H9 (cell line): Measurements from ENCODE around the gene KCNH5. TPM values are rescaled to one million over a fixed set of nuclear protein-coding genes. Genes with fewer than 3 reads are reported as not detected.

Source experiments
- DNase-seq: peaks from one replicate; pipeline ENCODE4 v3.0.0-alpha.2; 2017
- H2AFZ ChIP-seq: one replicate; pipeline ENCODE4 v1.6.1; 2013; ENCODE audit warnings: mild to moderate bottlenecking, low read length, control low read depth, moderate library complexity
- H2AK5ac ChIP-seq: 2 replicates; pipeline ENCODE4 v1.6.1; 2013; ENCODE audit warnings: low read length, control low read depth, mixed read lengths; ENCODE audit not compliant: insufficient read length
- H2BK120ac ChIP-seq: one replicate; pipeline ENCODE4 v1.6.1; 2013; ENCODE audit warnings: low read depth, mild to moderate bottlenecking, low read length, control low read depth, inconsistent platforms; ENCODE audit not compliant: poor library complexity, severe bottlenecking
- H2BK12ac ChIP-seq: 2 replicates; pipeline ENCODE4 v1.6.1; 2013; ENCODE audit warnings: low read length, control low read depth, mixed read lengths, low read depth; ENCODE audit not compliant: insufficient read length
- H2BK15ac ChIP-seq: 2 replicates; pipeline ENCODE4 v1.6.1; 2013; ENCODE audit warnings: low read depth, low read length, control low read depth
- H2BK20ac ChIP-seq: one replicate; pipeline ENCODE4 v1.6.1; 2013; ENCODE audit warnings: low read depth, mild to moderate bottlenecking, low read length, control low read depth, inconsistent platforms; ENCODE audit not compliant: poor library complexity, severe bottlenecking
- H2BK5ac ChIP-seq: 2 replicates; pipeline ENCODE4 v1.6.1; 2013; ENCODE audit warnings: low read length, control low read depth, mixed read lengths; ENCODE audit not compliant: insufficient read length
- H3K14ac ChIP-seq: 2 replicates; pipeline ENCODE4 v1.6.1; 2013; ENCODE audit warnings: low read length, control low read depth; ENCODE audit not compliant: insufficient read depth
- H3K18ac ChIP-seq: 2 replicates; pipeline ENCODE4 v1.6.1; 2013; ENCODE audit warnings: low read depth, mild to moderate bottlenecking, mixed read lengths, low read length, control low read depth; ENCODE audit not compliant: insufficient read length
- H3K23ac ChIP-seq: 2 replicates; pipeline ENCODE4 v1.6.1; 2013; ENCODE audit warnings: low read length, control low read depth, mixed read lengths, low read depth; ENCODE audit not compliant: insufficient read length
- H3K23me2 ChIP-seq: 2 replicates; pipeline ENCODE4 v1.6.1; 2013; ENCODE audit warnings: low read depth, mild to moderate bottlenecking, mixed read lengths, low read length, control low read depth; ENCODE audit not compliant: insufficient read length, poor library complexity, severe bottlenecking
- H3K27ac ChIP-seq: 2 replicates; pipeline ENCODE4 v1.5.1; 2013; ENCODE audit warnings: low read length, control low read depth, mixed read lengths, low read depth; ENCODE audit not compliant: insufficient read length
- H3K27me3 ChIP-seq: 2 replicates; pipeline ENCODE4 v1.6.1; 2013; ENCODE audit warnings: low read length, control low read depth, inconsistent platforms; ENCODE audit not compliant: insufficient read depth
- H3K4ac ChIP-seq: 2 replicates; pipeline ENCODE4 v1.6.1; 2013; ENCODE audit warnings: low read depth, mild to moderate bottlenecking, control low read depth, inconsistent platforms, low read length, moderate library complexity
- H3K4me1 ChIP-seq: 2 replicates; pipeline ENCODE4 v1.6.1; 2013; ENCODE audit warnings: low read length, control low read depth, inconsistent platforms; ENCODE audit not compliant: insufficient read depth
- H3K4me2 ChIP-seq: 2 replicates; pipeline ENCODE4 v1.6.1; 2013; ENCODE audit warnings: low read length, control low read depth, mixed read lengths; ENCODE audit not compliant: insufficient read length, insufficient read depth
- H3K56ac ChIP-seq: 2 replicates; pipeline ENCODE4 v1.6.1; 2013; ENCODE audit warnings: low read depth, mild to moderate bottlenecking, mixed read lengths, low read length, control low read depth; ENCODE audit not compliant: insufficient read length
- H3K79me1 ChIP-seq: 2 replicates; pipeline ENCODE4 v1.6.1; 2013; ENCODE audit warnings: low read depth, mild to moderate bottlenecking, moderate library complexity, low read length, control low read depth, inconsistent platforms; ENCODE audit not compliant: insufficient read depth, poor library complexity, severe bottlenecking
- H3K79me2 ChIP-seq: 2 replicates; pipeline ENCODE4 v1.6.1; 2013; ENCODE audit warnings: low read length, control low read depth, inconsistent platforms; ENCODE audit not compliant: insufficient read depth
- H3K9ac ChIP-seq: 2 replicates; pipeline ENCODE4 v1.6.1; 2013; ENCODE audit warnings: low read length, control low read depth, mixed read lengths; ENCODE audit not compliant: insufficient read length; ENCODE audit errors: extremely low read depth
- H3K9me3 ChIP-seq: one replicate; pipeline ENCODE4 v1.6.1; 2013; ENCODE audit warnings: low read depth, low read length, inconsistent platforms; ENCODE audit not compliant: control insufficient read depth
- H3T11ph ChIP-seq: one replicate; pipeline ENCODE4 v1.6.1; 2013; ENCODE audit warnings: mild to moderate bottlenecking, low read length, control low read depth, inconsistent platforms
- H4K20me1 ChIP-seq: one replicate; pipeline ENCODE4 v1.6.1; 2013; ENCODE audit not compliant: control insufficient read depth, insufficient read length, insufficient read depth
- H4K5ac ChIP-seq: 2 replicates; pipeline ENCODE4 v1.6.1; 2013; ENCODE audit warnings: low read depth, mild to moderate bottlenecking, mixed read lengths, low read length, control low read depth; ENCODE audit not compliant: insufficient read length
- H4K8ac ChIP-seq: replicated peaks from 2 replicates; pipeline ENCODE4 v1.6.1; 2013; ENCODE audit warnings: low read length, control low read depth, mixed read lengths, low read depth; ENCODE audit not compliant: insufficient read length
- H4K91ac ChIP-seq: 2 replicates; pipeline ENCODE4 v1.6.1; 2013; ENCODE audit warnings: low read depth, mild to moderate bottlenecking, moderate library complexity, mixed read lengths, low read length, control low read depth; ENCODE audit not compliant: insufficient read length
- H3K27ac Mint-ChIP-seq, 3 experiments: 2 replicates in 2 of 3; 3 replicates in 1 of 3; pipeline ENCODE4 v1.8.0; 2020 to 2021; ENCODE audit warnings: mixed read lengths in 3 of 3, mild to moderate bottlenecking in 1 of 3, moderate library complexity in 1 of 3
- H3K27me3 Mint-ChIP-seq: 2 replicates; pipeline ENCODE4 v1.8.0; 2021; ENCODE audit warnings: low read depth, mild to moderate bottlenecking, moderate library complexity, mixed read lengths
- H3K36me3 Mint-ChIP-seq, 3 experiments: 2 replicates in 2 of 3; 3 replicates in 1 of 3; pipeline ENCODE4 v1.8.0; 2020 to 2021; ENCODE audit warnings: low read depth in 3 of 3, mixed read lengths in 3 of 3; ENCODE audit not compliant: insufficient read depth in 1 of 3
- H3K4me1 Mint-ChIP-seq, 2 experiments: 2 replicates each; pipeline ENCODE4 v1.8.0; 2020; ENCODE audit warnings: mixed read lengths in 2 of 2
- H3K4me3 Mint-ChIP-seq, 2 experiments: 2 replicates in 1 of 2; 3 replicates in 1 of 2; pipeline ENCODE4 v1.8.0; 2020 to 2021; ENCODE audit warnings: mild to moderate bottlenecking in 2 of 2, mixed read lengths in 2 of 2, moderate library complexity in 1 of 2
- H3K9me3 Mint-ChIP-seq, 2 experiments: 2 replicates in 1 of 2; 3 replicates in 1 of 2; pipeline ENCODE4 v1.8.0; 2020; ENCODE audit warnings: mild to moderate bottlenecking in 2 of 2, mixed read lengths in 2 of 2, moderate library complexity in 1 of 2
- CTCF ChIP-seq: fragments of 200-600 bp; sonication (generic); conservative IDR thresholded peaks from 3 replicates; pipeline ENCODE4 v1.8.0; 2021; ENCODE audit warnings: antibody characterized with exemption, mild to moderate bottlenecking
- WGBS: extraction: QIAGEN DNeasy Blood & Tissue Kit; methylation state at CpG from one replicate; pipeline ENCODE4 v1.1.7; 2013; ENCODE audit warnings: missing lambda C conversion rate, low lambda C conversion rate, mixed read lengths; ENCODE audit not compliant: insufficient read length; ENCODE audit errors: extremely low coverage; 5-methylcytosine and 5-hydroxymethylcytosine counted together
- total RNA-seq: library from RNA; stranded (reverse); gene quantifications from 2 replicates; pipeline ENCODE4 v1.2.1, GENCODE V29; 2021

The KCNH5 gene
- total RNA-seq, 1 experiment from 2014 or later, result 0.42 TPM

- H3K4ac ChIP-seq, result no peak overlapping the region
- peaks cover 0 to 4% of the 10 kb centered on the region in 2 experiments; a peak in 1 of 4 replicates for H3K4me1 Mint-ChIP-seq
- H3K23me2 ChIP-seq, result no peaks in the 10 kb centered on the region
- WGBS, result no CpG with 5 or more reads among the region's 2 CpGs
- H3K4me2 ChIP-seq, result no peak overlapping the region
- H3T11ph ChIP-seq, result no peak overlapping the region
- H3K27me3 Mint-ChIP-seq, result no peaks in the 10 kb centered on the region
- no peak overlapping the region for H3K27ac ChIP-seq
- H3K79me2 ChIP-seq, result no peaks in the 10 kb centered on the region
- H2AFZ ChIP-seq, result no peak overlapping the region
- H2BK5ac ChIP-seq, result no peak overlapping the region
- no peak overlapping the region for H3K4me3 Mint-ChIP-seq
- H2BK12ac ChIP-seq, result no peak overlapping the region
- H4K20me1 ChIP-seq, result no peaks in the 10 kb centered on the region
- H3K14ac ChIP-seq, result no peak overlapping the region
- H2BK120ac ChIP-seq, result no peak overlapping the region
- no peak overlapping the region for H3K27ac Mint-ChIP-seq
- no peaks in the 10 kb centered on the region for H3K27me3 ChIP-seq
- H3K9me3 ChIP-seq, result no peaks in the 10 kb centered on the region
- H4K8ac ChIP-seq, result no peak overlapping the region
- H4K91ac ChIP-seq, result no peak overlapping the region
- no peak overlapping the region for H2AK5ac ChIP-seq
- no peaks in the 10 kb centered on the region for H3K4me1 ChIP-seq
- H2BK20ac ChIP-seq, result no peak overlapping the region
- no peak overlapping the region for H3K9ac ChIP-seq
- no peak overlapping the region for H3K18ac ChIP-seq
- no peaks in the 10 kb centered on the region for H3K9me3 Mint-ChIP-seq
- H3K36me3 Mint-ChIP-seq, result no peaks in the 10 kb centered on the region
- no peak overlapping the region for H2BK15ac ChIP-seq
- no peaks in the 10 kb centered on the region for H3K79me1 ChIP-seq
- no peak for DNase-seq
- H3K23ac ChIP-seq, result no peak overlapping the region
- no peak overlapping the region for H3K56ac ChIP-seq
- no peak for TF ChIP-seq CTCF
- no peak overlapping the region for H4K5ac ChIP-seq
Measured at GRCh38 chr14:63009495-63009894, 35.8 kb downstream of the KCNH5 start.
